PC-3 (cell line): ENCODE measurements around the gene IMPA2.

Experiments
- CTCF ChIP-seq: fragments of 300-600 bp; sonication (generic); conservative IDR thresholded peaks from 2 replicates; pipeline ENCODE4 v1.5.1; 2017; ENCODE audit warnings: antibody characterized with exemption, low read depth, mild to moderate bottlenecking, low read length
- EZH2phosphoT487 ChIP-seq: fragments of 300-600 bp; sonication (generic); IDR thresholded peaks from 2 replicates; pipeline ENCODE4 v1.6.1; 2018; ENCODE audit warnings: mild to moderate bottlenecking, antibody characterized with exemption, low read length, borderline replicate concordance

- TF ChIP-seq CTCF (no peak), EZH2phosphoT487 (no peak)
Measured at GRCh38 chr18:12017081-12017480, 35.8 kb downstream of the IMPA2 start.
